ENCODE results near the gene OR52K1.
"Not testable (repeated sequence)": the region's sequence is repeated elsewhere in the genome, so short reads cannot be mapped to it uniquely, and the experiment has no call there.

Gene OR52K1
- total RNA-seq: 0 to 0.07 reads per million in 2 donors

DNA sequence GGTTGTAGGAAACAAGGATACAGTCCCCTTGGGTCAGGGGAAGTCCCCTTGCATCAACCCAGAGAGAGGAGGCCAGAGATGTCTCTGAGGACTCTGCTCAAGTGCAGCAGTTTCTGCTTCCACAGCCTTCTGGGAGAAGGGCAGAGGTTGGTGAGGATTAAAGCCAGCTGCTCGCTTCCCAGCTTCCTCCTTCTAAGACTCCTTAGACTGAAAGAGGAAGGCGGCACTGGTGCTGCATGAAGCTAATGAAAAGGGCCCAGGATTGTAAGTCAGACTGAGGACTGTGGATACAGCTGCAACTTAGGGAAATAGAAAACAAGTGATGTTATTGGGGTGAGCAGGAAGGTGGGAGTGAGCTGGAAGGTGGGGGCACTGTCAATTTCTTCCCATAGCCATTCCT, at the start of gene OR52K1:
TSS of gene OR52K1 (plus strand) at position 202 of the 400 bp plus-strand sequence. CDS start 6,255 bp downstream, outside the sequence.
- no peak for DNase-seq

DNA sequence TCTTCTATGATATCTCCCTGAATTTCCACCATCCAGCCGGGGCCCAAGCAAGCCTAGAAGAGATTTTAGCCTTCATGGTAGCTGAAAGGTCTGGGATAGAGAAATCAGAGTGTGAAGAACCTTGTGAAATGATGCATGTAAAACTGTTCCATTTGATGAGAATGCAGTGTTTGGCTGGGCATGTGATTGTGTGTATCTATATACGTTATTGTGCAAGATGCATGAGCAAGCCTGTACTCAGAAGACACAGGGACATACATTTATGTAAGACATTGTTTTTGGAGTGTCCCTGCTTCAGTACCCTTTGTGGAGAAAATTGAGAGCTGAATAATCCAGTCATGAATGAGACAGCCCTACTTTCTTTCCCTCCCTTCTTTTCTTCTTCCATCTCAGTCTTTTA, 48.6 kb upstream of the OR52K1 start:
- no peak for DNase-seq

DNA sequence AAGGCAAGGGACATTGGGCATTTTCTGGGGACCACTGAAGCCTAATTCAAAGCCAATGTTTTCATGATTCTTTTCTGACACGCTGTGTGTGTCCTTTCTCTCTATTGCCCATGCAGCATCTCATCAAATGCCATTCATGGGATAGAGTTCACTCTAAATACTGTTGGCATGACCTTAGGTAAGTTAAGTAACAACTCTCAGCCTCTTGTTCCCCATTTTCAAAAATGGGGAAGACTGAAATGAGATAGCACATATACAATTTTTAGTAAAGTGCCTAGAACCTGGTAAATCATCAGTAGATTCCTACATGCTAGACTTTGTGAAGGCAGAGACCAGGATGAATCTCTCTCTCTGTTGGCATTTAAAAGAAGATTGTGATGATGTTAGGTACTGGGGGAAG, 46.0 kb upstream of the OR52K1 start:
- DNase-seq: no peak

DNA sequence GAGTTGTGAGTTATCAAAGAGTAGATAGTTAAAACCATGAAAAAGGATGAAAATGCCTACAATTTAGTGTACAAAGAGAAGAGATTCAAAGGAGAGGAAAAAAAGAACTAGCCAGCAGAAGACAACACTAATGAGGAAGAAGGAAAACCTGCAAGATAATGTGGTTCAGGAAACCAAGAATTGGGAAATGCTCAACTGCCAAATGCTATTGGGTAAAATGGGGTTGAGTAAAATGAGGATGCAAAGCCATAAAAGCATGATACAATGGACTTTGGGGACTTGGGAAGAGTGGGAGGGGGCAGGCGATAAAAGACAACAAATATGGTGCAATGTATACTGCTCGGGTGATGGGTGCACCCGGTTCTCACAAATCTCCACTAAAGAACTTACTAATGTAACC, 40.9 kb upstream of the OR52K1 start:
- no peak for DNase-seq

DNA sequence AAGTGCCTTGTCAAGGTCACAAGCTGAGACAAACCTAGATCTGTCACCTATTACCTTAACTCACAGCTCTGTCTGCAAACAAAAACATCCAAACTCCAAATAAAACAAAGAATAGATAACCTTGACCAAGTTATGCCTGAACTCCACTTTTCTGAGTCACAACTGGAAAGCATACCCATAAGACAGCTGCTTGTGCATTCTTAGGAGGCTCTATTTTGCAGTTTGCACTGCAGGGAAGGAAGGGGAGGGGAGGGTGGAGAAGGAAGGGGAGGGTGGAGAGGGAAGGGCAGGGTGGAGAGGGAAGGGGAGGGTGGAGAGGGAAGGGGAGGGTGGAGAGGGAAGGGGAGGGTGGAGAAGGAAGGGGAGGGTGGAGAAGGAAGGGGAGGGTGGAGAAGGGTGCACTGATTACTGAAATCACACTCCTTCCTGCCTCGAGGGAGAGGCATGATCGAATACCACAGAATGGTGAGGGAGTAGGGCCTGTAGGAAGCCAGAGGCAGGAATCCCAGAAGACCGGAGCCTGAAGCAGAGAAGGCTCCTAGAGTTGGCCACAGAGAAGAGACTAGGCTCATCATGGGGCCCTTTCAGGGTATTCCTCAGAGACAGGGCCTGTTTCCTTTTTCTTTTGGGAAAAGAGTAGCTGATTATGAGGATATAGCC, 39.1 kb upstream of the OR52K1 start:
- no peak for DNase-seq

DNA sequence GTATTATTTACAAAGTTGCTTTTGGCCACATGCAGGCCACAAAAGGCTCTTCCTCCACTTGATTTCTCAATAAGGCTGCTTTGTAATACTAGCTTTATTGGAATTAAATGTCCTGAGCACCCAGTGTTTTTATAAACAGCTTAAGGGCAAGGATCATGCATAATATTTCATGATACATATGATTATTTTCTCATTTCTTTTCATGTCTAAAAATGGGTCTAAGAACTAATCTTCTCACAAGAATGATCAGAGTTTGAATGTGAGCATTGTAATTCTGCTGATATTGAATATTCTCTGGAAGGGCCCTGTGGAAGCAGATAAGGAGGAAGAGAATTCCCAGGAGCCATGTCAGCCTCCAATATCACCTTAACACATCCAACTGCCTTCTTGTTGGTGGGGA, 33.5 kb upstream of the OR52K1 start, which contains the start of gene OR52K2:
TSS of gene OR52K2 (plus strand) at position 301 of the 400 bp plus-strand sequence. CDS start at position 346, 45 bp downstream.
- no peak for DNase-seq

DNA sequence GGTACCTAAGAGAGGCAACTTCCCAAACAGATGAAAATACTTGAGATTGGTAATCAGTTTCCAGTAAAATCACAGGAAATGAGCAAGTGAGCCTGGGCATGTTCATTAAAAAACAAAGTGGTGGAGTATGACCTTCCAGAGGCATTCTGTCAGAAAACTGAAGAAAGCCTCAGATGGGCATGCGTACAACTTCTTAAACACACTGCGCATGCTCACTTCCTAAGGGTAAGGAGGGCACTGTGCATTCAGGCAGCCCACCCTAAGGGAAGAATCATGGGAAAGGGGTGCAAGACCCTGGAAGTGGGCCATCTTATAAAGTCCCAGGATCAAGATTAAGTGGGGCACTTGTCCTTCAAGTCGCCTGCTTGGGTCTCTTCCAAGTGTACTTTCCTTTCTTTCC, 29.3 kb upstream of the OR52K1 start:
- DNase-seq: no peak

DNA sequence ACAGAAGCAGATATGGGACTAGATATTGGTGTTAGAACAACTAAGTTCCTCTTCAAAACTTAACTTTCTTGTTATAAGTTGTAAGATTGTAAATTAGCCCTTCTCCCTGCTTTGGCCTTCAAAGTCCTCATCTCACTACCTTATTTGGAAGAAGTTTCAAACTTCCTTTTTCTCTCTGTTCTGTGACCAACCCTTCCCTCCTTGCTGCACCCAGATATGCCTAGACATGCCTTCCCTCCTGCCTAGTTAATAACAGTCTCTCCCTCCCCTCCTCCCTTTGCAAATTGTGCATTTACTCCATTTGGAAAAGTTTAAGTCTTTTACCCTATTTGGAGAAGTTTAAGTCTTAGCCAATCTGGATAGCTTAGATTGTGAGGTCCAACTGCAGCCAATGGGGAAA, 28.4 kb upstream of the OR52K1 start:
- no peak for DNase-seq

DNA sequence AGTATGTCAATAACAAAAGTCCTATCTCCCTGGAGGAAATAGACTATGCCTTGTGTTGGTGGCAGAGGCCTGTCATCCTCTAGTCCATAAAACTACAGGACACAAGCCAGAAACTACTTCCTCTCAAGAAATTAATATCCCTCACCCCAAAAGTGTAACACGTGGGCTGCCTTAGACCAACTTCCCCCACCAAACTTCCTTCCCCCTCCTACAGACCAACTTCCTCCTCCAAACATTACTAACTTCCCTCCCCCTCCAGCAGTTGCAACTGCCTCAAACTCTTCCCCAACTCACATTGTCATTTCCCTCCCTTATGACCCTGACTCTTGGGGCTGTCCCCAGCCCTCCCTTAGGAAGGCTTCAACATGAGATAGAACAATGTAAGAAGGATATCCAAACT, 27.0 kb upstream of the OR52K1 start:
- DNase-seq: no peak

DNA sequence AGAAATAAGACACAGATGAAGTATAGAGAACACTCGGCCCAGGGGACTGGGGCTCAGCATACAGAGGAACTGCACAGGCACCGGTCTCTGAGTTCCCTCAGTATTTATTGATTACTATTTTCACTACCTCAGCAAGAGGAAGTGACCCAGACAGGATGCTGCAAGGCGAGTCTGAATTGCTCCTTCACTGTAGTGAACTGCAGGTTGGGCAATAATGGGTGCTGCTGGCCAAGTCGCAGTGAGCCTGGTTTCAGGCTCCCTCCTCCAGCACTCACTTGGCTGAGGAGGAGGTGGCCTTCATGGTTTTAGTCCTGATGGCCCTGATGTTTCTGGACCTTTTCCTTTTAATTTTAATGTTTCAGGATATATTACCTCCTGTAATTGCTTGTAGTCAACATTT, 22.9 kb upstream of the OR52K1 start:
- peak in 1 of 5 experiments; percentile 1 for DNase-seq

DNA sequence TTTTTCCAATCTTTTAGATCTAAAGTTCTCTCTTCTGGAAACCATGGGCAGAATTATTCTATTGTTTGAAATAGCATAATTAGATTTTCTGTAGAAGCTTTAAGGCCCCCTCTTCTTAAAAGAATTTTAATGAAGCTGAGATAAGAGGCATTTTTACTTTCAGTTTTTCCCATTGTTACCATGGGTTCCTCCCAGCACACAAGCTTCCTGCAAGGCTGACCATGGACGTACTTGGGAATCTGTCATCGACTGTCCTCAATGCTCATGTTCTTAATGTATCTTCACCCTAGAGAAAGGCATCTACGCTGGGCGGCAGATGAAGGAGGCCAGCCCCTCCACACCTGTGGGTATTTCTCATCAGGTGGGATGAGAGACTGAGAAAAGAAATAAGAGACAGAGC, 22.3 kb upstream of the OR52K1 start:
- no peak for DNase-seq

DNA sequence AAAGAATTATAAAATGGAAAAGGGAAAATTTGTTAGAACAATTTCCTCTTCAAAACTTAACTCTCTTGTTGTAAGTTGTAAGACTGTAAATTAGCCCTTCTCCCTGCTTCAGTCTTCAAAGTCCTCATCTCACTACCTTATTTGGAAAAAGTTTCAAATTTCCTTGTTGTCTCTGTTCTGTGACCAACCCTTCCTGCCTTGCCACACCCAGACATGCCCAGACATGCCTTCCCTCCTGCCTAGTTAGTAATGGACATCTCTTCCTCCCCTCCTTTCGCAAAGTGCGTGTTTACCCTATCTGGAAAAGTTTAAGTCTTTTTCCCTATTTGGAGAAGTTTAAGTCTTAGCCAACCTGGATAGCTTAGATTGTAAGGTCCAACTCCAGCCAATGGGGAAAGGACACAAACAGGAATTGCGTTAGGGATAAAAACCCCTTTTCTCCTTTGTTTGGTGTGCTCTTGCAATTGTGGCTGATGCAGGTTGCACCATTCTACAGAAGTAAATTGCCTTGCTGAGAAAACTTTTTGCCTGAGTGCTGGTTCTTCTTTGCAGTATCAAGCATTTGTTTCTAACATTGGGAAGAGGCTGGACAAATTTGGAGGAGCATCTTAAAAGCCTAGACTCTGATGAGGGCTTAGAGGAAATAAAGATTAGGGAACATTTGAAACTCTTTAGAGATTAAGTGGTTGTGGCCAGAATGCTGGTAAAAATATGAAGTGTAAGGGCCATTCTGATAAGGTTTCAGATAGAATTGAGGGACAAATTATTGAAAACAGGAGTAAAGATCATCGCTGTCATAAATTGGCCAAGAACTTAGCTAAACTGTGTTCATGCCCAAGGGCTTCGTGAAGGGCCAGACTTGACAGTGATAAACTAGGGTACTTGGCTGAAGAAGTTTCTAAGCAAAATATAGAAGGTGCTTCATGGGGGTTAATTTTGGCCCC, 18.0 kb upstream of the OR52K1 start:
- no peak for DNase-seq

DNA sequence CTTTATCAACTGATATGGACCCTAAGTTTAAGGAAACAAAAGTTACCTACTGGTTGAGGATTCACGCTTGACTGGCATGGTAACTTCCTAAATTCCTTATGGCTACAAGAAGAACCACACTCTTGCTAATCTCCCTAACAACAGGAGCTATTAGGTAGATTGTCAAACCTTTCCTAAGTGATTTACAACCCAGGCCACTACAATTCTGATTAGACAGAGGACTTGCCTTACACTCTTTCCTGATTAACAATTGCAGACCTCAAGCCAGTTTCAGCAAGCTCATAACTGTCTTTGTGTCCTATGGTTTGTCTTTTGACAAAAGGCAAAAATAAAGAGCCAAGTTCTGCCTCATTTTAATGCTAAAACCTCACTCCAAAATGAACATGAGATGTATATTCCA, 17.0 kb upstream of the OR52K1 start:
- DNase-seq: no peak

DNA sequence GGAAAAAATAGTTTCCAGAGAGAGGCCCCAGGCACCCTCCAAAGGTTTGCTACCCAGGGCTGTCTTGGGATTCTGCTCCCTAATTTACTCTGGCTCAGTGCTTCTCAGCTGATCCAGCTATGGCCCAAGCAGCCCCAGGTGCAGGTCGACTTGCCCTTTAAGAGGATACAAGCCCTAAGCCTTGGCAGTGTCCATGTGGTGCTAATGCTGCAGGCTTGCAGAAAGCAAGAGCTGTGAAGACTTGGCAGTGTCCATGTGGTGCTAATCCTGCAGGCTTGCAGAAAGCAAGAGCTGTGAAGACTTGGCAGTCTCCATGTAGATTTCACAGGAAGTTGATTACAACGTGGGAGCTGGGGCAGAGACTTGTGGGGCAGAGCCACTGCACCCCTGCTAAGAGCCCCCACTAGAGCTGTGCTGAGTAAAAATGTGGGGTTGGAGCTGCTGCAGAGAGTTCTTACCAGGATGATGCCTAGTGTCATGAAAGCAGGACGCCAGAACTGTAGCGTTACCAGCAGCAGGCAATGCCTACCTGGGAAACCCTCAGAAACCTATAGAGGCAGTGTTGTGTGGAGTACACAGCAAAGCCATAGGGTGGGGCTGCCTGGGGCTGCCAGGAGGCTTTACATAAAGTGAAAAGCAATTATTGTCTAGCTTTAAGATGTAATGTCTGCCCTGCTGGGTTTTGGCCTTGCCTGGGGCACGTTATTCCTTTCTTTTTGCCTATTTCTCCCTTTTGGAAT, 16.1 kb upstream of the OR52K1 start:
- no peak for DNase-seq

DNA sequence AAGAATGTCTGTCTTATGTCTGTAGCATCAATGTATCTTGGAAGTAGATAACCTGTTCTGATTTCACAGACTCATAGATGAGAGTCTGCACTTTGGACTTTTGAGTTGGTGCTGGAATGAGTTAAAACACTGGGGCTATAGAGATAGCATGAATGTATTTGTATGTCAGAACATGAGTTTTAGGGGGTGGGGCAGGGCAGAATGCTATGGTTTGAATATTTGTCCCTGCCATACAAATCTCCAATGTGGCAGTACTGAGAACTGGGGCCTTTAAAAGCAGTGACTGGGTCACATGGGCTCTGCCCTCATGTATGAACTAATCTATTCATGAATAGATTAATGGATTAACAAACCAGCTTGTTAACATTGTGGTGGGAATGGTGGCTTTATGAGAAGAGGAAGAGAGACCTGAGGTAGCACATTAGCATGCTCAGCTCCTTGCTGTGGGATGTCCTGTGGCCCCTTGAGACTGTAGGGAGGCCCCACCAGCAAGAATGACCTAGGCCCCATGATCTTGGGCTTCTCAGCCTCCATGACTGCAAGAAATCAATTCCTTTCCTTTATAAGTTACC, 15.5 kb upstream of the OR52K1 start:
- no peak for DNase-seq

DNA sequence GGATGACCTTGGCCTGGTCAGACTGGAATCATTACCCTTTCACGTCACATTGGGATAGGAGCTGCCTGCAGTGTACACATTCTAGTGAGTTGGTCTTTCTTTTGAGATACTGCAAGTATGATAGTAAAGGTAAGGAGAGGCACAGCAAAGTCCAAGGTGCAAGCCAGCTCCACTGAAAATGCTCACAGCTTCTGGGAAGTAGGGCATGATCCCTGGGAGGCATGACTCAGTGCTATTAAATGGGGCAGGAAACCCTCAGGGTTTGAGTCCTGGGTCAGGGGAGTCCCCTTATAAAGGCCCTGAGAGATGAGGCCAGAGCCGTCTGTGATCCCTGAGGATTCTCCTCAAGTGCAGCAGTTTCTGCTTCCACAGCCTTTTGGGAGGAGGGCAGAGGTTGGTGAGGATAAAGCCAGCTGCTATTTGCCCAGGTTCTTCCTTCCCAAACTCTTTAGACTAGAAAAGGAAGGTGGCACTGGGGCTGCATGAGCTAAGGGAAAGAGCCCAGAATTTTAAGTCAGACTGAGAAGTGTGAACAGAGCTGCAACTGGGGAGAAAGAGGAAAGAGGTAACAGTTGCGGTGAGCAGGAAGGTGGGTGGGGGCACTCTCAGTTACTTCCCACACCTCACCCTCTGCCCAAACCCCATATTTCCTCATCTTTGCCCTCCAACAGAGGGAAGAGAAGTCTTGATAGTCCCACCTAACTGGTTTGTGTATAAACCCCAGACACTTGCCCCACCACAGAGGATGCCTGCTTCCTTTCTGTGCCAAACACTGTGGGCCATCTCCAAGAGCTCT, 14.4 kb upstream of the OR52K1 start:
- DNase-seq: no peak

DNA sequence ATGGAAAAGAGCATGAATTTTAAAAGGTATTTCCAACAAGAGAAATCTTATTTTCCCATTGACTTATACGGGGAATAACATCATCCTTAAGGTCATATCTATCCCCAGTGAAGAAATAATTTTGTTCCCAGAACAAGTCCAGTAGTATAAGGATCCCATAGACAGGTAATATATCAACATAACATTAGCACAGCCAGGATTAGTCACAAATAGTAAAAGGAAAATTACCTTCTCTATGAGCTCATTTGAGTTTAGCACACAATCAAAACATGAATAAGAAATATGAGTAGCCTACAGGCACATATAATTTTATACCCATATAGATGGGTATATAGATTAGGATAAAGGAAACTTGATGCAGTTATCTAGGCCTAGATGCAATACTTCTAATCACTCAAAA, 2.8 kb upstream of the OR52K1 start:
- no peak for DNase-seq

DNA sequence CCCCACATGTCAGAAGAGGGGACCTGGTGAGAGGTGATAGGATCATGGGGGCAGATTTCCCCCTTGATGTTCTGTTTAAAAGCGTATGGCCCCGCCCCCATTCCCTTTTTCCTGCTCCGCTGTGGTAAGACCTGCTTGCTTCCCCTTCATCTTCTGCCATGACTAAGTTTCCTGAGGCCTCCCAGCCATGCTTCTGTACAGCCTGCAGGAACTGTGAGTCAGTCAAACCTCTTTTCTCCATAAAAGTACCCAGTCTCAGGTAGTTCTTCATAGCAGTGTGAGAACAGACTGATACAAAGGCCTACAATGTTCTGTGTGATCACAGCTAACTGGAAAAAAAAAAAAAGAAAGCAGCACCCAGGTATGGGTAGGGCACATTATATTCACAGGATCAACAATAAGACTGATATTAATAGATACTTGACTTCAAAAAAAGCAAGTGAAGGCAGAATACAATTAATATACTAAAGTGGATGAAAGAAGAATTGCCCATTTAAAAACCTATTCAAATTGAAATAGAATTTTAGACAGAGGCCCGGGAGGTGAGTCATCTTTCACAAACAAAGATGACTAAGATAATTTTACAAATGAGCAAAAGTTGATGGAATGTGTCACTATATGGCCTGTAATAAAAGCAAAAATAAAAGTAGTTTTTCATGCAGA, 1.7 kb upstream of the OR52K1 start:
- DNase-seq: no peak

DNA sequence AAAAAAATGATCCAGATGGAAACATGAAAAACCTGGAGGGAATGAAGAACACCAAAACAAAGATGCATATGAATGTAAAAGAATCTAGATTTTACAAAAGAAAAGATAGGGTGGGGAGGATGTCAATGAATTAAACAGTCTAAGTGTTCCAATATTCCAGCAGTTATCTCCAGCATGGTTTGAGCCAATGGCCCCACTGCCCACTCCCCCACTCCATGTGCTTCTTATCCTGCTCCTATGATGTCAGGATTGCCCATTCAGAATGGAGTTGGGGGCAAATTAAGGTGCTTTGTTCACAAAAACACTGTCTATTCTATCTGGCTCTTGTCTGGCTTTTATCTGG, 1.2 kb upstream of the OR52K1 start:
- no peak for DNase-seq

DNA sequence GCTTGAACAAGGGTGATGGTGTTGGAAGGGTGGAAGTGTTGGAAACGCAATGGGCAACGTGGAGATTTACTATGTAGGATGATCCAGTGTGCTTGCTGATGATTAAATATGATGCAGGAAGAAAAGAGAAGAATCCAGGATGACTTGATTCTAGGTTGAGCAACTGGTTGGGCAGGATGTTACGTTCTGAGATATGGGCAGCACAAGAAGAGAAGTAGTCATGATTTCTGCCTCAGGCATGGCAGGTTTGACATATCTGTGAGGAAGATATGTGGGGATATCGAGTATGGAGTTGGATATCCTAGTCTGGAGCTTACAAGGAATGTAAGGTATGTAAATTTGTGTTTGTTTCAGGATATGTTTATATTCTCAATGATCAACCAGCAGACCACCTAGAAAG, 1.9 kb downstream of the OR52K1 start:
- DNase-seq: no peak

DNA sequence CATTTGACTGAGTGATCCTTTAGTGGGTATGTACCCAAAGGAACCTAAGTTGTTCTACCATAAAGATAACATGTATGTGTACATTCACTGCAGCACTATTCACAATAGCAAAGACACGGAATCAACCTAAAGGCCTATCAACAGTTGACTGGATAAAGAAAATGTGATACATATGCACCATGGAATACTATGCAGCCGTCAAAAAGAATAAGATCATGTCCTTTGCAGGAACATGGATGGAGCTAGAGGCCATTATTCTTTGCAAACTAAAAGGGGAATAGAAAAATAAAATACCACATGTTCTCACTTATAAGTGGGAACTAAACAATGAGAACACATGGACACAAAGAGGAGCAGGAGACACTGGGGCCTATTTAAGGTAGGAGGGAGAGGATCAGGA, 9.0 kb downstream of the OR52K1 start:
- not testable (repeated sequence) for DNase-seq

Data from T-helper 2 cell (primary cell).